ENCODE measurements around the gene TNFRSF4. TPM values are rescaled to one million over a fixed set of nuclear protein-coding genes. Genes with fewer than 3 reads are reported as not detected.

TNFRSF4 gene
- total and polyA plus RNA-seq, 9 of the 15 experiments (the other 6 are each of a cell fraction or from before 2014, with no cell fraction given), result 0.07 to 0.44 (median 0.19) TPM; not detected in 5

- ChIA-PET POLR2A (interaction anchor here (0.6 kb wide), 1 partner anchor 1039 kb away, joined by 4 read pairs; no protein-coding TSS in a partner anchor), CTCF (ENCODE audit: low intra/inter-chr PET ratio) (no interaction called here)
- H3K79me2 ChIP-seq (ENCODE audit: control insufficient read depth, insufficient read depth, low read length), result no peaks in the 10 kb centered on the region
- no peaks in the 10 kb centered on the region for H3K36me3 ChIP-seq (ENCODE audit: control insufficient read depth, insufficient read depth, low read length)
- DNase-seq (ENCODE audit: extremely low read depth in 1 of 4, low spot score in 3 of 4) (peak; percentile 71 to 88 (median 78)), FAIRE-seq (peak; percentile 94), ATAC-seq (peak; percentile 95)
- WGBS (ENCODE audit: insufficient coverage, low coverage, missing lambda C conversion rate), result 48% methylated on average over 26 of the region's 31 CpGs
- no peak overlapping the region for H3K4me3 ChIP-seq
- no TSS peak for BruUV-seq (replicated peaks)
- peak overlapping the region; percentile 50; the same call in 2 of the 3 replicates for H3K27ac ChIP-seq (ENCODE audit: extremely low read depth, low read depth, low read length)
- peak overlapping the region; percentile 45 to 84; a peak in 3 of 4 replicates for H3K9ac ChIP-seq (ENCODE audit: insufficient read depth in 1 of 2, low read depth in 2 of 2, low read length in 2 of 2)
- H3K4me1 ChIP-seq (replicated peaks in 1 of 2; ENCODE audit: control insufficient read depth in 2 of 2, insufficient read depth in 2 of 2, low read length in 2 of 2), result peaks cover 10 to 52% of the 10 kb centered on the region in 2 experiments
- peak overlapping the region; percentile 54 for H3K4me2 ChIP-seq (ENCODE audit: insufficient read depth, low read length)
- intact Hi-C loops (cut with micrococcal nuclease) (no loop called here), in situ Hi-C loops (cut with MboI) (no loop called here)
- no peaks in the 10 kb centered on the region for H3K9me3 ChIP-seq (replicated peaks; ENCODE audit: control insufficient read depth, insufficient read depth, low read depth, low read length)
- H3K9me1 ChIP-seq (ENCODE audit: control insufficient read depth, insufficient read depth, low read length), result no peaks in the 10 kb centered on the region
- H3K27me3 ChIP-seq (ENCODE audit: control insufficient read depth in 2 of 2, insufficient read depth in 2 of 2, low read length in 2 of 2), result peaks cover 0 to 6% of the 10 kb centered on the region in 2 experiments; a peak in 3 of 5 replicates
- peak overlapping the region; percentile 92 for H2AFZ ChIP-seq (ENCODE audit: low read depth, low read length)
- no peaks in the 10 kb centered on the region for H4K20me1 ChIP-seq (replicated peaks; ENCODE audit: control insufficient read depth, insufficient read depth, low read length)
- no peak for TF ChIP-seq MTA2 (IDR thresholded peaks at IDR 0.05; ENCODE audit: low read depth)
- no peak for TF ChIP-seq ZNF134 (CRISPR knock-in tag; conservative IDR thresholded peaks at IDR 0.05)
- peak; percentile 24 for TF ChIP-seq TBP (optimal IDR thresholded peaks at IDR 0.05; ENCODE audit: low read depth, low read length)
- TF ChIP-seq ZKSCAN3 (CRISPR knock-in tag; IDR thresholded peaks at IDR 0.05), result no peak
- TF ChIP-seq NFYB (IDR thresholded peaks at IDR 0.05; ENCODE audit: extremely low read depth, insufficient read length), result no peak
- TF ChIP-seq HES1 (IDR thresholded peaks at IDR 0.05; ENCODE audit: low read depth), result 0 out of 2 replicates have a peak, but pooled peaks have one; percentile 61
- TF ChIP-seq EGR1 (conservative IDR thresholded peaks at IDR 0.05), result peak; percentile 85
- no peak for TF ChIP-seq ID3 (CRISPR knock-in tag; IDR thresholded peaks at IDR 0.05)
- TF ChIP-seq ID3 (tag; IDR thresholded peaks at IDR 0.05), result peak; percentile 76
- TF ChIP-seq KDM4B (IDR thresholded peaks at IDR 0.05; ENCODE audit: borderline replicate concordance in 2 of 2, low read depth in 1 of 2), result no peak
- TF ChIP-seq, protein P1, sequence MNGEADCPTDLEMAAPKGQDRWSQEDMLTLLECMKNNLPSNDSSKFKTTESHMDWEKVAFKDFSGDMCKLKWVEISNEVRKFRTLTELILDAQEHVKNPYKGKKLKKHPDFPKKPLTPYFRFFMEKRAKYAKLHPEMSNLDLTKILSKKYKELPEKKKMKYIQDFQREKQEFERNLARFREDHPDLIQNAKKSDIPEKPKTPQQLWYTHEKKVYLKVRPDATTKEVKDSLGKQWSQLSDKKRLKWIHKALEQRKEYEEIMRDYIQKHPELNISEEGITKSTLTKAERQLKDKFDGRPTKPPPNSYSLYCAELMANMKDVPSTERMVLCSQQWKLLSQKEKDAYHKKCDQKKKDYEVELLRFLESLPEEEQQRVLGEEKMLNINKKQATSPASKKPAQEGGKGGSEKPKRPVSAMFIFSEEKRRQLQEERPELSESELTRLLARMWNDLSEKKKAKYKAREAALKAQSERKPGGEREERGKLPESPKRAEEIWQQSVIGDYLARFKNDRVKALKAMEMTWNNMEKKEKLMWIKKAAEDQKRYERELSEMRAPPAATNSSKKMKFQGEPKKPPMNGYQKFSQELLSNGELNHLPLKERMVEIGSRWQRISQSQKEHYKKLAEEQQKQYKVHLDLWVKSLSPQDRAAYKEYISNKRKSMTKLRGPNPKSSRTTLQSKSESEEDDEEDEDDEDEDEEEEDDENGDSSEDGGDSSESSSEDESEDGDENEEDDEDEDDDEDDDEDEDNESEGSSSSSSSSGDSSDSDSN (IDR thresholded peaks at IDR 0.05; ENCODE audit: borderline replicate concordance in 1 of 2, low read depth in 2 of 2, low read length in 2 of 2), result peak; percentile 75 to 81; a peak in 3 of 4 replicates
- peak; percentile 77 for TF ChIP-seq CBFA2T3 (IDR thresholded peaks at IDR 0.05)
- TF ChIP-seq, protein P2, sequence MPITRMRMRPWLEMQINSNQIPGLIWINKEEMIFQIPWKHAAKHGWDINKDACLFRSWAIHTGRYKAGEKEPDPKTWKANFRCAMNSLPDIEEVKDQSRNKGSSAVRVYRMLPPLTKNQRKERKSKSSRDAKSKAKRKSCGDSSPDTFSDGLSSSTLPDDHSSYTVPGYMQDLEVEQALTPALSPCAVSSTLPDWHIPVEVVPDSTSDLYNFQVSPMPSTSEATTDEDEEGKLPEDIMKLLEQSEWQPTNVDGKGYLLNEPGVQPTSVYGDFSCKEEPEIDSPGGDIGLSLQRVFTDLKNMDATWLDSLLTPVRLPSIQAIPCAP (CRISPR knock-in tag; IDR thresholded peaks at IDR 0.05; ENCODE audit: borderline replicate concordance), result no peak
- TF ChIP-seq MYNN (IDR thresholded peaks at IDR 0.05), result peak; percentile 99
- peak; percentile 92 for TF ChIP-seq MYNN (CRISPR knock-in tag; IDR thresholded peaks at IDR 0.05)
- peak in 1 of 2 experiments; percentile 34; a peak in 2 of 4 replicates for TF ChIP-seq HDAC1 (IDR thresholded peaks at IDR 0.05)
- TF ChIP-seq CBFA2T2 (conservative IDR thresholded peaks at IDR 0.05), result peak; percentile 40
- no peak for TF ChIP-seq CBFB (CRISPR knock-in tag; IDR thresholded peaks at IDR 0.05)
Observed at GRCh38 chr1:1185101-1185765, 28.7 kb downstream of the TNFRSF4 start.

Data from K562 (cell line).